ENCODE data around the gene DNAJB8. TPM values are rescaled to one million over a fixed set of nuclear protein-coding genes. Genes with fewer than 3 reads are reported as not detected.

Gene DNAJB8
- total RNA-seq, 4 donors from 2014 or later: not detected

- Histone ChIP-seq H3K36me3 (no peaks in the 10 kb centered on the region), H3K4me1 (peaks cover 0 to 5% of the 10 kb centered on the region in 2 donors), H3K27ac (no peak overlapping the region), H3K27me3 (no peaks in the 10 kb centered on the region), H3K9me3 (no peaks in the 10 kb centered on the region), H3K4me3 (no peak overlapping the region)
- DNase-seq (no peak), ATAC-seq (no peak)
- no peak for TF ChIP-seq CTCF (IDR thresholded peaks at IDR 0.05 in 4 of 5, conservative IDR thresholded peaks at IDR 0.05 in 1 of 5)
- TF ChIP-seq POLR2A (IDR thresholded peaks at IDR 0.05): no peak
- intact Hi-C loops (cut with DNase I; ENCODE audit: low total_unique reads): no loop called here
- in situ Hi-C loops (cut with MboI; ENCODE audit: low sequenced_read_pairs in 4 of 4): no loop called here
These were observed 53.7 kb downstream of the DNAJB8 start for GRCh38 chr3:128413003-128413370.

Other genes starting within 250 kb of the DNAJB8 start
- 10 to 100 TPM in 3 of 4 donors, 1 to 10 TPM in 1; 9.0 to 14.4 (median 12.7) TPM for gene GATA2, start 26.3 kb upstream of the DNAJB8 start, total RNA-seq
- 100 to 1,000 TPM; 197 to 219 (median 212) TPM for gene RPN1, start 183.9 kb upstream of the DNAJB8 start, total RNA-seq